Prostate gland (tissue), 2 donors: ENCODE results near the gene STAT4. TPM values are rescaled to one million over a fixed set of nuclear protein-coding genes. Genes with fewer than 3 reads are reported as not detected.

Experiments used
- DNase-seq: peaks from one replicate; pipeline ENCODE4 v3.0.0-alpha.2; 2019; ENCODE audit warnings: low spot score
- H3K27ac ChIP-seq, 2 donors: fragments of 200-600 bp; sonication (generic); 2 replicates each; pipeline ENCODE4 v1.5.1; 2017 to 2019
- H3K27me3 ChIP-seq: fragments of 200-600 bp; sonication (generic); replicated peaks from 2 replicates; pipeline ENCODE4 v1.5.1; 2019; ENCODE audit not compliant: insufficient read depth
- H3K36me3 ChIP-seq, 2 donors: fragments of 200-600 bp; sonication (generic); 1 replicate in 1 of 2; 2 replicates in 1 of 2; pipeline versions ENCODE4 v1.5.1 to v1.8.1; 2017 to 2019
- H3K4me1 ChIP-seq: fragments of 200-600 bp; sonication (generic); replicated peaks from 2 replicates; pipeline ENCODE4 v1.5.1; 2019
- H3K4me3 ChIP-seq, 2 donors: fragments of 200-600 bp; sonication (generic); 2 replicates each; pipeline ENCODE4 v1.5.1; 2017 to 2019
- H3K9me3 ChIP-seq: fragments of 200-600 bp; sonication (generic); 2 replicates; pipeline ENCODE4 v1.5.1; 2017
- POLR2A ChIP-seq: fragments of 450-650 bp; IDR thresholded peaks from one replicate; pipeline ENCODE4 v1.6.1; 2016; ENCODE audit warnings: antibody characterized with exemption, mild to moderate bottlenecking
- POLR2AphosphoS5 ChIP-seq: sonication (generic); formaldehyde crosslinking; IDR thresholded peaks from one replicate; pipeline ENCODE4 v1.6.1; 2017; ENCODE audit warnings: antibody characterized with exemption
- WGBS: methylation state at CpG from one replicate; pipeline ENCODE4 v1.1.5; 2018; 5-methylcytosine and 5-hydroxymethylcytosine counted together
- intact Hi-C: fragments of 100-400 bp; cut with DNase I; formaldehyde crosslinking; loops from one replicate; pipeline ENCODE4 v1.14.2; 2022
- total RNA-seq, 2 donors: library from RNA; depleted of rRNA; stranded (reverse); fragments of >200 nt; gene quantifications; one replicate each; pipeline ENCODE4 v1.1.0, GENCODE V29; 2016
- TF ChIP-seq, protein P1 (sequence below), 4 experiments: fragments of 200-600 bp in 2 of 4; fragments of 450-650 bp in 2 of 4; sonication (generic) in 2 of 4; IDR thresholded peaks; 1 replicate in 3 of 4; 2 replicates in 1 of 4; pipeline ENCODE4 v1.5.1; 2016 to 2019; ENCODE audit warnings: antibody characterized with exemption in 4 of 4, mild to moderate bottlenecking in 2 of 4, moderate library complexity in 2 of 4

STAT4 gene
- total RNA-seq, 2 donors from 2014 or later, result 0.41 to 8.8 TPM

- 98% methylated on average over 2 of the region's 2 CpGs for WGBS
- H3K4me3 ChIP-seq, result no peak overlapping the region
- H3K27me3 ChIP-seq, result no peaks in the 10 kb centered on the region
- H3K9me3 ChIP-seq, result no peaks in the 10 kb centered on the region
- intact Hi-C loops, result no loop called here
- H3K27ac ChIP-seq, result no peak overlapping the region
- no peak for TF ChIP-seq POLR2A
- TF ChIP-seq, protein P1, sequence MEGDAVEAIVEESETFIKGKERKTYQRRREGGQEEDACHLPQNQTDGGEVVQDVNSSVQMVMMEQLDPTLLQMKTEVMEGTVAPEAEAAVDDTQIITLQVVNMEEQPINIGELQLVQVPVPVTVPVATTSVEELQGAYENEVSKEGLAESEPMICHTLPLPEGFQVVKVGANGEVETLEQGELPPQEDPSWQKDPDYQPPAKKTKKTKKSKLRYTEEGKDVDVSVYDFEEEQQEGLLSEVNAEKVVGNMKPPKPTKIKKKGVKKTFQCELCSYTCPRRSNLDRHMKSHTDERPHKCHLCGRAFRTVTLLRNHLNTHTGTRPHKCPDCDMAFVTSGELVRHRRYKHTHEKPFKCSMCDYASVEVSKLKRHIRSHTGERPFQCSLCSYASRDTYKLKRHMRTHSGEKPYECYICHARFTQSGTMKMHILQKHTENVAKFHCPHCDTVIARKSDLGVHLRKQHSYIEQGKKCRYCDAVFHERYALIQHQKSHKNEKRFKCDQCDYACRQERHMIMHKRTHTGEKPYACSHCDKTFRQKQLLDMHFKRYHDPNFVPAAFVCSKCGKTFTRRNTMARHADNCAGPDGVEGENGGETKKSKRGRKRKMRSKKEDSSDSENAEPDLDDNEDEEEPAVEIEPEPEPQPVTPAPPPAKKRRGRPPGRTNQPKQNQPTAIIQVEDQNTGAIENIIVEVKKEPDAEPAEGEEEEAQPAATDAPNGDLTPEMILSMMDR (IDR thresholded peaks at IDR 0.05), result no peak
- TF ChIP-seq POLR2AphosphoS5, result no peak
- no peaks in the 10 kb centered on the region for H3K4me1 ChIP-seq
- no peak for DNase-seq
- H3K36me3 ChIP-seq, result no peaks in the 10 kb centered on the region
Observed at GRCh38 chr2:191109888-191110287, 40.9 kb downstream of the STAT4 start.

DNA sequence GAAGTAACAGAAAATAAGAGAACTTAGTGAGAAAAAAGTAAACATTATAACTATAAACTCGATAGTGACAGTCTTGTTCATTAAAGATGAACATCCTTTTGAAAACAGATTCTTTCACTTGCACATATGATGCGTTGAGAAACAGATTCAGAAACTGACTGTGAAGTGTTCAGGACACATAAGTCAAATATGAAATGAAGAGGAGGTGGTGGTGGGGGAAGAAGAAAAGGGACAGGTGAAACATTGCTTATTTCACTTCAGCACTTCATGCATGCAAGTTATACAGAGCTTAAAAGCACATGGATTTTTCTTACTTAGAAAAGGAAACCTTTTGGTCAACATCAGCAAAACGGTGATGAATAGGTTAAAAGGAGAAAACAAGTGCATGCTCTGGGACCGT is 42.5 kb downstream of the STAT4 start:
- Histone ChIP-seq H3K36me3 (no peaks in the 10 kb centered on the region), H3K4me1 (no peaks in the 10 kb centered on the region), H3K27ac (no peak overlapping the region), H3K9me3 (no peaks in the 10 kb centered on the region), H3K27me3 (no peaks in the 10 kb centered on the region), H3K4me3 (no peak overlapping the region)
- TF ChIP-seq POLR2A (no peak), POLR2AphosphoS5 (no peak)
- TF ChIP-seq, protein P1 (IDR thresholded peaks at IDR 0.05), result no peak
- no peak for DNase-seq
- intact Hi-C loops, result no loop called here
- 49% methylated on average over 4 of the region's 4 CpGs for WGBS

GRCh38 chr2:191105082-191105481 is 45.7 kb downstream of the STAT4 start:
- Histone ChIP-seq H3K36me3 (no peaks in the 10 kb centered on the region), H3K27ac (no peak overlapping the region), H3K9me3 (no peaks in the 10 kb centered on the region), H3K27me3 (no peaks in the 10 kb centered on the region), H3K4me3 (no peak overlapping the region), H3K4me1 (no peaks in the 10 kb centered on the region)
- 85% methylated on average over 3 of the region's 3 CpGs for WGBS
- intact Hi-C loops, result no loop called here
- no peak for TF ChIP-seq POLR2AphosphoS5
- TF ChIP-seq, protein P1 (IDR thresholded peaks at IDR 0.05), result no peak
- TF ChIP-seq POLR2A, result no peak
- no peak for DNase-seq

GRCh38 chr2:191103774-191104173 is 47.0 kb downstream of the STAT4 start:
- TF ChIP-seq POLR2AphosphoS5 (no peak), POLR2A (no peak)
- TF ChIP-seq, protein P1 (IDR thresholded peaks at IDR 0.05), result no peak
- intact Hi-C loops, result no loop called here
- 84% methylated on average over 1 of the region's 1 CpG for WGBS

DNA sequence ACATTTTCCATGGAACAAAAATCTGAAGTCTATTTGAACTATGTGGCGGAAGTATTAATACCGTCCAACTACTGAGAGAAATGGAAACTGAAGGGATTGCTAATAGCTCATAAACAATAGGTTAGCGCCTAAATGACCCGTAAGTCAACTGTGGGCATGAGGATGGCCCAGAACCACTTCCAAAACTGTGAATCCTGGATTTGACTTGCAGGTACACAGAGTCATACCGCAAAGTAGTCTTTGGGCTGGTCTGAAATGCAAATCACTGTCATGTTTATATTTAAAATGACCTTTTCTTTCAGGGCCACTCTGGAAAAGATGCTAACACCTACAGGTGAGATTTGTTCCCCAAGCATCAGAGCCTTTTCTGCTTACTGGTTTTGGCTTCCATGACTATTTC is 50.6 kb downstream of the STAT4 start:
- H3K36me3 ChIP-seq, result no peaks in the 10 kb centered on the region
- H3K27me3 ChIP-seq, result no peaks in the 10 kb centered on the region
- intact Hi-C loops, result no loop called here
- no peak overlapping the region for H3K4me3 ChIP-seq
- DNase-seq, result no peak
- 85% methylated on average over 5 of the region's 5 CpGs for WGBS
- no peaks in the 10 kb centered on the region for H3K4me1 ChIP-seq
- TF ChIP-seq, protein P1 (IDR thresholded peaks at IDR 0.05), result no peak
- TF ChIP-seq POLR2AphosphoS5 (no peak), POLR2A (no peak)
- no peaks in the 10 kb centered on the region for H3K9me3 ChIP-seq
- H3K27ac ChIP-seq, result no peak overlapping the region

More at GRCh38 chr2:191103774-191104173, 47.0 kb downstream of the STAT4 start:
- Histone ChIP-seq H3K36me3 (no peaks in the 10 kb centered on the region), H3K9me3 (no peaks in the 10 kb centered on the region), H3K4me1 (no peaks in the 10 kb centered on the region), H3K27ac (no peak overlapping the region), H3K4me3 (no peak overlapping the region), H3K27me3 (no peaks in the 10 kb centered on the region)
- DNase-seq, result no peak
